Endothelial cell of umbilical vein (primary cell): ENCODE results near the gene CTNNA2.

ENCODE experiments used
- POLR2A ChIP-seq: IDR thresholded peaks from 2 replicates; pipeline ENCODE4 v1.6.1; 2012; ENCODE audit warnings: low read depth, mild to moderate bottlenecking, control low read depth, low read length
- TF ChIP-seq, protein P1 (sequence below), 2 donors: IDR thresholded peaks; 1 replicate in 1 of 2; 2 replicates in 1 of 2; pipeline ENCODE4 v1.5.1; 2011; ENCODE audit warnings: low read length in 2 of 2, mild to moderate bottlenecking in 2 of 2, moderate library complexity in 2 of 2, control low read depth in 1 of 2, inconsistent platforms in 1 of 2, low read depth in 1 of 2; ENCODE audit not compliant: insufficient read depth in 1 of 2; ENCODE audit errors: extremely low read depth in 1 of 2

GRCh38 chr2:80300954-80301353, 788.1 kb downstream of the CTNNA2 start:
- no peak for TF ChIP-seq POLR2A
- TF ChIP-seq, protein P1, sequence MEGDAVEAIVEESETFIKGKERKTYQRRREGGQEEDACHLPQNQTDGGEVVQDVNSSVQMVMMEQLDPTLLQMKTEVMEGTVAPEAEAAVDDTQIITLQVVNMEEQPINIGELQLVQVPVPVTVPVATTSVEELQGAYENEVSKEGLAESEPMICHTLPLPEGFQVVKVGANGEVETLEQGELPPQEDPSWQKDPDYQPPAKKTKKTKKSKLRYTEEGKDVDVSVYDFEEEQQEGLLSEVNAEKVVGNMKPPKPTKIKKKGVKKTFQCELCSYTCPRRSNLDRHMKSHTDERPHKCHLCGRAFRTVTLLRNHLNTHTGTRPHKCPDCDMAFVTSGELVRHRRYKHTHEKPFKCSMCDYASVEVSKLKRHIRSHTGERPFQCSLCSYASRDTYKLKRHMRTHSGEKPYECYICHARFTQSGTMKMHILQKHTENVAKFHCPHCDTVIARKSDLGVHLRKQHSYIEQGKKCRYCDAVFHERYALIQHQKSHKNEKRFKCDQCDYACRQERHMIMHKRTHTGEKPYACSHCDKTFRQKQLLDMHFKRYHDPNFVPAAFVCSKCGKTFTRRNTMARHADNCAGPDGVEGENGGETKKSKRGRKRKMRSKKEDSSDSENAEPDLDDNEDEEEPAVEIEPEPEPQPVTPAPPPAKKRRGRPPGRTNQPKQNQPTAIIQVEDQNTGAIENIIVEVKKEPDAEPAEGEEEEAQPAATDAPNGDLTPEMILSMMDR (IDR thresholded peaks at IDR 0.05; ENCODE audit: extremely low read depth in 1 of 2, insufficient read depth in 1 of 2, low read depth in 1 of 2, low read length in 2 of 2) = no peak
